Femur (tissue), 1 donor: ENCODE measurements around the gene KCNC3.

Experiments used
- DNase-seq: peaks from one replicate; pipeline ENCODE4 v3.0.0-alpha.2; 2017

KCNC3 gene

DNA sequence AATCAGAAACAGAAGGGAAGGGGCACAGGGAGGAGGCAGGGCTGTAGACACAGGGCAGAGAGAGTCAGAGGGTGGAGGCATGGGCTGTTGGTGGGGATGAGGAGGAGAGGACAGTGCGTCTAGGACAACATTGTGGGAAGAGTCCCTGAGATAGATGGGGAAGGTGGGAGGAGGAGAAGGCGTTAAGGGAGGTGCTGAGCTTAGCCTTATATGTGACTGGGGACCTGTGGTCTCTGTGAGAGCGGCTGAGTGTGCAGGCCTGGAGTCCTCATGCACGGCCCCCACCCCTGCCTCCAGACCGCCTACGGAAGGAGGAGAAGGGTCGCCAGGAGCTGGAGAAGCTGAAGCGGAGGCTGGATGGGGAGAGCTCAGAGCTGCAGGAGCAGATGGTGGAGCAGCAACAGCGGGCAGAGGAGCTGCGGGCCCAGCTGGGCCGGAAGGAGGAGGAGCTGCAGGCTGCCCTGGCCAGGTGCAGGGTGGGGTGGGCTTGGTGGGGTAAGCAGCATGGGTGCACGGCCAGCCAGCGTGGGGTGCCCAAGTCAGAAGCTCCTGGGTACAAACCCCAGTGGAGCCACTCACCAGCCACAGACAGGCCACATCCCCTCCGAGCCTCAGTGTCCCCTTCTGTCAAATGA lies 56.8 kb downstream of the KCNC3 start:
- DNase-seq: no peak

GRCh38 chr19:50269653-50270052 lies 59.5 kb downstream of the KCNC3 start:
- DNase-seq: no peak

GRCh38 chr19:50268501-50268900 lies 60.7 kb downstream of the KCNC3 start:
- DNase-seq: no peak

GRCh38 chr19:50268041-50268440 lies 61.1 kb downstream of the KCNC3 start:
- no peak for DNase-seq

DNA sequence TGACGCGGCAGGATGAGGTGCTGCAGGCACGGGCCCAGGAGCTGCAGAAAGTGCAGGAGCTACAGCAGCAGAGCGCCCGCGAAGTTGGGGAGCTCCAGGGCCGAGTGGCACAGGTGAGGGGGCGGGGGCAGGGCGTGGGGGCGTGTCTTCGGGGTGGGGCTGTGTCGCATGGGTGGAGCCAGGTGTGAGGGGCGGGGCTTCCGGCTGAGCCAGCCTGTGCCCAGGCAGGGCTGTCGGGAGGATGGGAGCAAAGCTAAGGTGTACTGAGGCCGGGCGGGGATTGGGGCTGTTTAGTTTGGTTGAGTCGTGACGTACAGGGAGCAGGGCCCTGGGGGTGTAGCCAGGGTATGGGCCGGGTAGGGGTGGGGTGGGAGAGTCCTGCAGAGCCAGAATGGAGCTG lies 62.3 kb downstream of the KCNC3 start:
- DNase-seq: no peak

DNA sequence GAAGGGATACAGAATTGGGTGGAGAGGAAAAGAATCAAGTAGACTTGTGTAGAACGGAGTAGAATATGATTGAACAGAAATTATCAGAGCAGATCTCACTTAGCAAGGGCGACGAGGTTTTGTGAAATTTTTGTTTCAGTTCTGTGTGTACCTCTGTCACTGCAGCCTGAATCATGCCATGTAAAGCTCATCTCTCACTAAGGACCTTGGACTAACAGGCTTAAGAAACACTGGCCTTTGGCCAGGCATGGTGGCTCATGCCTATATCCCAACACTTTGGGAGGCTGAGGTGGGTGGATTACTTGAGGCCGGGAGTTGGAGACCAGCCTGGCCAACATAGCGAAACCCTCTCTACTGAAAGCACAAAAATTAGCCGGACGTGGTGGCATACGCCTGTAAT lies 63.1 kb downstream of the KCNC3 start:
- DNase-seq: no peak

- no peak for DNase-seq
Measured at GRCh38 chr19:50264483-50265186, 64.5 kb downstream of the KCNC3 start.

GRCh38 chr19:50263176-50263575 lies 66.0 kb downstream of the KCNC3 start:
- DNase-seq: no peak
